Thymus (tissue), 11 donors: Measurements from ENCODE around the gene SLC66A2. TPM values are rescaled to one million over a fixed set of nuclear protein-coding genes. Genes with fewer than 3 reads are reported as not detected.

ENCODE experiments used
- DNase-seq, 9 donors: peaks; one replicate each; pipeline ENCODE4 v3.0.0-alpha.2; 2013; ENCODE audit warnings: low spot score in 9 of 9, low read depth in 6 of 9, missing footprints in 1 of 9
- H3K27ac ChIP-seq, 2 donors: one replicate each; pipeline ENCODE4 v1.5.1; 2013; ENCODE audit warnings: control low read depth in 1 of 2, low read depth in 1 of 2, low read length in 1 of 2, mild to moderate bottlenecking in 1 of 2, moderate library complexity in 1 of 2
- H3K27me3 ChIP-seq, 2 donors: one replicate each; pipeline ENCODE4 v1.5.1; 2013; ENCODE audit warnings: low read length in 1 of 2; ENCODE audit not compliant: control insufficient read depth in 2 of 2, insufficient read depth in 1 of 2
- H3K36me3 ChIP-seq, 2 donors: one replicate each; pipeline ENCODE4 v1.5.1; 2013; ENCODE audit warnings: low read length in 1 of 2, mild to moderate bottlenecking in 1 of 2, moderate library complexity in 1 of 2; ENCODE audit not compliant: control insufficient read depth in 2 of 2, insufficient read depth in 2 of 2
- H3K4me1 ChIP-seq, 2 donors: one replicate each; pipeline ENCODE4 v1.5.1; 2013; ENCODE audit warnings: low read length in 2 of 2; ENCODE audit not compliant: control insufficient read depth in 2 of 2, insufficient read depth in 2 of 2
- H3K4me3 ChIP-seq, 2 donors: one replicate each; pipeline ENCODE4 v1.5.1; 2013; ENCODE audit warnings: low read length in 2 of 2, control low read depth in 1 of 2, mild to moderate bottlenecking in 1 of 2
- H3K9me3 ChIP-seq, 2 donors: one replicate each; pipeline ENCODE4 v1.5.1; 2013; ENCODE audit warnings: low read length in 1 of 2, mild to moderate bottlenecking in 1 of 2; ENCODE audit not compliant: control insufficient read depth in 2 of 2, insufficient read depth in 1 of 2
- WGBS: extraction: QIAGEN DNeasy Blood & Tissue Kit; methylation state at CpG from one replicate; pipeline ENCODE4 v1.1.7; 2013; 5-methylcytosine and 5-hydroxymethylcytosine counted together
- polyA plus RNA-seq: library from polyadenylated mRNA; stranded (reverse); fragments of 200-250 nt; gene quantifications from one replicate; pipeline ENCODE4 v1.2.3, GENCODE V29; 2013
- total RNA-seq: library from RNA; stranded (reverse); fragments of 120-200 nt; gene quantifications from one replicate; pipeline ENCODE4 v1.2.4, GENCODE V29; 2013
- donor health status: healthy.

Gene SLC66A2
- total and polyA plus RNA-seq, 2 donors = 19.9 to 91.3 TPM

DNA sequence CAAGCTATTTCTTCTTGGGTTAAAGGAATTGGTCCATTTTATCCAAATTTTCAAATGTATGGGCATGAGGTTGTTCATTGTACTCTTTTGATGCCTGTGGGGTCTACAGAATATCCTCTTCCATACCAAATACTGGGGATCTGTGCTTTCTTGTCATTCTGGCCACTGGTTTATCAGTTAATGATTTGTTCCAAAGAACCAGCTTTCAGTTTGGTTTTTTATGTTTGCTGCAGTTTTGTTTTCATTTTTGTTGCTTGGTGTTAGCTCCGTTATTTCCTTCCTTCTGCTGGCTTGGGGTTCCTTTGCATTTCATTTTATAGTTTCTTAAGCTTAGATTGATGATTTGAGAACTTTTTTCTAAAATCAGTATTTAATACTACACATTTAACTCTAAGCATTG is 45.5 kb downstream of the SLC66A2 start:
- no peak overlapping the region for H3K4me3 ChIP-seq
- WGBS = 94% methylated on average over 1 of the region's 1 CpG
- peaks cover 13 to 47% of the 10 kb centered on the region in 2 donors for H3K9me3 ChIP-seq
- H3K27ac ChIP-seq = no peak overlapping the region
- peaks cover 5 to 30% of the 10 kb centered on the region in 2 donors for H3K36me3 ChIP-seq
- H3K4me1 ChIP-seq = no peaks in the 10 kb centered on the region
- DNase-seq = no peak
- no peaks in the 10 kb centered on the region for H3K27me3 ChIP-seq

DNA sequence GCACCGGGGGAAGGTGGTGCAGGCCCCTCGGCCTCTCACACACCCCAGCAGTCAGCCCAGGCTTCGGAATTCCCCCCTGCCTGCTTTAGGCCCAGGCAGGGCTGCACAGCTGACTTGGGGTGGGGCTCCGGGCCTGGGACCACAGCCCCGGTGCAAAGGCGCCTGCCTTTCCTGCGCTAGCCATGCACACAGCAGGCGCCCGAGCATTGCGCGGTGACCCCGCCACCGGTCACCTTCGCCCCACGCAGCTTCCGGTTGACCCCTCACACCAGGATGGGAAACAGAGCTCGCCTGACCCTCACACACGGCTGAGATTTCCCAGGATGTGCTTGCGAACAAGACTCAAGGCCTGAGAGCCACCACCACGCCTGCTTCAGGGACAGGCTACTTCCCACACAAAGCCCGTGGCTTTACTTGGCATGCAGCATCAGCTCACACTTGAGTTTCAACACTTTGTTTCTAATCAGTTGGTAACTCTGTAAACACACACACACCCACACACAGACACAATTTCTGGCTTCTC is 46.0 kb downstream of the SLC66A2 start:
- peaks cover 5 to 29% of the 10 kb centered on the region in 2 donors for H3K36me3 ChIP-seq
- H3K27ac ChIP-seq = no peak overlapping the region
- H3K9me3 ChIP-seq = peaks cover 13 to 51% of the 10 kb centered on the region in 2 donors
- H3K4me3 ChIP-seq = no peak overlapping the region
- no peaks in the 10 kb centered on the region for H3K27me3 ChIP-seq
- DNase-seq = no peak
- H3K4me1 ChIP-seq = no peaks in the 10 kb centered on the region
- 96% methylated on average over 21 of the region's 21 CpGs for WGBS

GRCh38 chr18:79904357-79905147 is 46.9 kb downstream of the SLC66A2 start:
- WGBS = 95% methylated on average over 27 of the region's 27 CpGs
- H3K4me3 ChIP-seq = no peak overlapping the region
- DNase-seq = peak in 1 of 9 donors; percentile 18

GRCh38 chr18:79903787-79904356 is 47.6 kb downstream of the SLC66A2 start:
- H3K36me3 ChIP-seq = peaks cover 5 to 26% of the 10 kb centered on the region in 2 donors
- H3K4me3 ChIP-seq = no peak overlapping the region
- H3K27ac ChIP-seq = no peak overlapping the region
- WGBS = 99% methylated on average over 25 of the region's 25 CpGs
- H3K27me3 ChIP-seq = no peaks in the 10 kb centered on the region
- H3K4me1 ChIP-seq = no peaks in the 10 kb centered on the region
- peaks cover 19 to 67% of the 10 kb centered on the region in 2 donors for H3K9me3 ChIP-seq
- no peak for DNase-seq

More at GRCh38 chr18:79904357-79905147, 46.9 kb downstream of the SLC66A2 start:
- no peaks in the 10 kb centered on the region for H3K27me3 ChIP-seq
- H3K36me3 ChIP-seq = peaks cover 5 to 29% of the 10 kb centered on the region in 2 donors
- H3K4me1 ChIP-seq = no peaks in the 10 kb centered on the region
- peaks cover 13 to 60% of the 10 kb centered on the region in 2 donors for H3K9me3 ChIP-seq
- peak overlapping the region; percentile 25 to 32 for H3K27ac ChIP-seq

DNA sequence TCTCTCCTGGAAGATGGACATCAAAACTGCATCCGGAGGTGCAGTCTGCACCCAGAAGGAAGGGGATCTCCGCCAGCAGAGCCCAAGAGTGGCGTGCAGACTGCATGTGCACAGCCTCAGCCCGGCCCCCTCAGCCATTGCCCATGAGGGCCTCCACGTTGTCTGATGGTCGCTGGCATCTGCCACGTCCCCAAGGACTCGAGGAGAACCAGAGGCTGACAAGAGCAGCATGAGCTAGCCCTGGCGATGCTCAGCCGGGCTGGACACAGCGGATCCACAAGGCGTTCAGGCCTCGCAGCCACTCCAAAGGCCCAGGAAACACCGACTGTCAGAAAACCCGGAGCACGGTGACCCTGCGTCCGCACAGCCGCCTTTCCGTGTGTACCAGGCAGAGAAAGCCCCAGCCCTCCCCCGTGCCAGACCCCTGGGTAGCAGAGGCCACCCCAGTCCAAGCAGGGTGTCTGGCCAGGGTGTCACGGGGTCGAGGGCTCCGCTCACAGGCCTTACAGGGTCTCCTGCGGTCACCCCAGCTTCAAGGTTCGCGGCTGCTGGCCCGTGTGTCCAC is 48.3 kb downstream of the SLC66A2 start:
- peaks cover 5 to 26% of the 10 kb centered on the region in 2 donors for H3K36me3 ChIP-seq
- DNase-seq = no peak
- WGBS = 99% methylated on average over 28 of the region's 28 CpGs

DNA sequence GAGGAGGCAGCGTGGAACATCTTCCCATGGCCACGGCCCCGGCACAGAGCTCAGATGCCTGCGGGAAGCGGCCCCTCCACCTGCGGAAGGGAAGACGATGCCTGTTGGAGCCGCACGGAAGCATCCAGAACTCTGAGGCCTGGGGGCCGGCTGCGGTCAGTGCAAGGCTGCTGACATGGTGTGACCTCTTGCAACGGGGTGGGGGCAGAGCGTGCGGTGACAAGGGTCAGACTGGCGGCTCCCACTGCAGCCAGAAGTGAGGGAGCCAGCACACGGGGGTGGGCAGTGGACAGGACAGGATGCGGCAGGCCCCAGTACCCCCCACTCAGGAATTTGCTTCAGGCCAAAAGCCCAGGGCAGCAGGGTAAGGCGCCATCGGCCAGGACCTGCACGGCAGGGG is 48.8 kb downstream of the SLC66A2 start:
- no peaks in the 10 kb centered on the region for H3K4me1 ChIP-seq
- no peak for DNase-seq
- 97% methylated on average over 20 of the region's 20 CpGs for WGBS
- no peaks in the 10 kb centered on the region for H3K27me3 ChIP-seq
- no peak overlapping the region for H3K4me3 ChIP-seq
- peaks cover 5 to 26% of the 10 kb centered on the region in 2 donors for H3K36me3 ChIP-seq
- peaks cover 19 to 79% of the 10 kb centered on the region in 2 donors for H3K9me3 ChIP-seq
- no peak overlapping the region for H3K27ac ChIP-seq

More for the DNA sequence above, 48.3 kb downstream of the SLC66A2 start:
- H3K27ac ChIP-seq = no peak overlapping the region
- H3K4me1 ChIP-seq = no peaks in the 10 kb centered on the region
- H3K27me3 ChIP-seq = no peaks in the 10 kb centered on the region
- peaks cover 19 to 74% of the 10 kb centered on the region in 2 donors for H3K9me3 ChIP-seq
- H3K4me3 ChIP-seq = no peak overlapping the region

- H3K27me3 ChIP-seq = no peaks in the 10 kb centered on the region
- no peak overlapping the region for H3K27ac ChIP-seq
- H3K4me1 ChIP-seq = no peaks in the 10 kb centered on the region
- H3K4me3 ChIP-seq = no peak overlapping the region
- peaks cover 5 to 26% of the 10 kb centered on the region in 2 donors for H3K36me3 ChIP-seq
- H3K9me3 ChIP-seq = peaks cover 20 to 82% of the 10 kb centered on the region in 2 donors
- no peak for DNase-seq
- 97% methylated on average over 8 of the region's 8 CpGs for WGBS
These were observed 49.4 kb downstream of the SLC66A2 start for GRCh38 chr18:79902075-79902474.

DNA sequence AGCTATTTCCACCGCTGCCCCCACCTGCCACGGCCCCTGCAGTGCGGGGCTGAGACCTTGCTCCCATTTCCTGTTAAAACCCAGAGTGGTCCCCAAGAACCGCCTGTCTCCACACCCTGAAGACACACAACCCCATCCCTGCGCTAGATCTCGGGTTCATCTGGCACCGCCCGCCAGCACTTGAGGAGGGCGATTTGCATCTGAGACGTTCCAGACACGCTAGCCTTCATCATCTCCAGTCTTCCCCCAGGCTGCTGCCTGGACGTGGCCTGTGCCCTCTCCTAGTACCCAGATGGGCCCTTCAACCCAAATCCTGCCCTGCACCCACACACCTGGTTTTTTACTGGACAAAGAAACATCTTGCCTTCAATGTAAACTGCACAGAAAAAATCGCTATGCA is 49.8 kb downstream of the SLC66A2 start:
- Histone ChIP-seq H3K36me3 (peaks cover 5 to 26% of the 10 kb centered on the region in 2 donors), H3K27ac (no peak overlapping the region), H3K9me3 (peaks cover 20 to 82% of the 10 kb centered on the region in 2 donors), H3K27me3 (no peaks in the 10 kb centered on the region), H3K4me3 (no peak overlapping the region), H3K4me1 (no peaks in the 10 kb centered on the region)
- no peak for DNase-seq
- WGBS = 98% methylated on average over 13 of the region's 13 CpGs
